Right forelimb (tissue), 1 donor: ENCODE results near the gene KCNQ1.

Experiments
- DNase-seq: peaks from one replicate; pipeline ENCODE4 v3.0.0-alpha.2; 2018

KCNQ1 gene

GRCh38 chr11:2693271-2694261 is 248.8 kb downstream of the KCNQ1 start:
- peak; percentile 43 for DNase-seq

- DNase-seq = peak; percentile 29
Observed at GRCh38 chr11:2694495-2694894, 249.7 kb downstream of the KCNQ1 start.

GRCh38 chr11:2694995-2695939 is 250.5 kb downstream of the KCNQ1 start:
- DNase-seq = peak; percentile 44

GRCh38 chr11:2696455-2696854 is 251.6 kb downstream of the KCNQ1 start:
- no peak for DNase-seq

GRCh38 chr11:2697866-2698265 is 253.1 kb downstream of the KCNQ1 start:
- DNase-seq = peak; percentile 38

GRCh38 chr11:2698386-2699184 is 253.8 kb downstream of the KCNQ1 start:
- peak; percentile 44 for DNase-seq

GRCh38 chr11:2699185-2699530 is 254.3 kb downstream of the KCNQ1 start:
- DNase-seq = peak; percentile 50

- DNase-seq = peak; percentile 94
Observed at GRCh38 chr11:2699531-2700414, 255.0 kb downstream of the KCNQ1 start, which contains the start of gene KCNQ1OT1. KCNQ1OT1 (minus strand) TSS chr11:2699994.

GRCh38 chr11:2700415-2701211 is 255.8 kb downstream of the KCNQ1 start:
- peak; percentile 74 for DNase-seq

- no peak for DNase-seq
Observed at GRCh38 chr11:2701230-2701629, 256.4 kb downstream of the KCNQ1 start.

GRCh38 chr11:2701898-2702434 is 257.2 kb downstream of the KCNQ1 start:
- peak; percentile 26 for DNase-seq

- DNase-seq = no peak
Observed at GRCh38 chr11:2702771-2703362, 258.1 kb downstream of the KCNQ1 start.

- DNase-seq = peak; percentile 74
Observed at GRCh38 chr11:2703363-2704141, 258.7 kb downstream of the KCNQ1 start.

GRCh38 chr11:2704356-2704755 is 259.5 kb downstream of the KCNQ1 start:
- DNase-seq = no peak

GRCh38 chr11:2704896-2705606 is 260.2 kb downstream of the KCNQ1 start:
- peak; percentile 85 for DNase-seq

GRCh38 chr11:2706321-2706720 is 261.5 kb downstream of the KCNQ1 start:
- no peak for DNase-seq

GRCh38 chr11:2707736-2708135 is 262.9 kb downstream of the KCNQ1 start:
- no peak for DNase-seq

- peak; percentile 81 for DNase-seq
Observed at GRCh38 chr11:2708151-2708581, 263.4 kb downstream of the KCNQ1 start.
